D721Med (cell line): ENCODE measurements around the gene MAT2A.

Experiments used
- DNase-seq: peaks from one replicate; pipeline ENCODE4 v3.0.0; 2011; ENCODE audit warnings: low spot score; ENCODE audit not compliant: insufficient read length
- FAIRE-seq: peaks from 2 replicates; lab custom pipeline; 2011; peaks lifted over from hg19 to GRCh38; lab: Jason Lieb, UNC
- TF ChIP-seq, protein P1 (sequence below): IDR thresholded peaks from 2 replicates; pipeline ENCODE4 v1.5.1; 2012; ENCODE audit warnings: mild to moderate bottlenecking, control low read depth; ENCODE audit not compliant: insufficient read depth; ENCODE audit errors: missing control alignments

The MAT2A gene

DNA sequence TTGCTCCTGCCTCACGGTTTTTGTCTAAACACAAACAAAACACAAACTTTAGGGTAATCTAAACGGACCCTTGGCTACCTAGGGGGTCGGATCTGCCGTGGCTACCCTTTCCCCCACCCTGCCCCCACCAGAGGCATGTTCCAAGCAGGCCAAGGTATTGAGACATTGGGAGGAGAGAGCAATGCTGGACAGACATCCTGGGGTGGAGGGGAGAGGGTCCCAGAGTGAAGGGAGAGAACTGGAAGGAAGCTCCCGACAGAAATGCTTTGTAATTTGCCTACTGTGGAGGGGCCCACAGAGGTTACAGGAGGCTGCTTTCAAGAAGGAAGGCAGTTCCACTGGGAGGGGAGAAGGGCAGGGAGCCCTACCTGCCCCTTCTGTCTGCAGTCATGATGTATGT lies 13.9 kb upstream of the MAT2A start:
- TF ChIP-seq, protein P1, sequence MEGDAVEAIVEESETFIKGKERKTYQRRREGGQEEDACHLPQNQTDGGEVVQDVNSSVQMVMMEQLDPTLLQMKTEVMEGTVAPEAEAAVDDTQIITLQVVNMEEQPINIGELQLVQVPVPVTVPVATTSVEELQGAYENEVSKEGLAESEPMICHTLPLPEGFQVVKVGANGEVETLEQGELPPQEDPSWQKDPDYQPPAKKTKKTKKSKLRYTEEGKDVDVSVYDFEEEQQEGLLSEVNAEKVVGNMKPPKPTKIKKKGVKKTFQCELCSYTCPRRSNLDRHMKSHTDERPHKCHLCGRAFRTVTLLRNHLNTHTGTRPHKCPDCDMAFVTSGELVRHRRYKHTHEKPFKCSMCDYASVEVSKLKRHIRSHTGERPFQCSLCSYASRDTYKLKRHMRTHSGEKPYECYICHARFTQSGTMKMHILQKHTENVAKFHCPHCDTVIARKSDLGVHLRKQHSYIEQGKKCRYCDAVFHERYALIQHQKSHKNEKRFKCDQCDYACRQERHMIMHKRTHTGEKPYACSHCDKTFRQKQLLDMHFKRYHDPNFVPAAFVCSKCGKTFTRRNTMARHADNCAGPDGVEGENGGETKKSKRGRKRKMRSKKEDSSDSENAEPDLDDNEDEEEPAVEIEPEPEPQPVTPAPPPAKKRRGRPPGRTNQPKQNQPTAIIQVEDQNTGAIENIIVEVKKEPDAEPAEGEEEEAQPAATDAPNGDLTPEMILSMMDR, result no peak
- no peak for DNase-seq
- no peak for FAIRE-seq

DNA sequence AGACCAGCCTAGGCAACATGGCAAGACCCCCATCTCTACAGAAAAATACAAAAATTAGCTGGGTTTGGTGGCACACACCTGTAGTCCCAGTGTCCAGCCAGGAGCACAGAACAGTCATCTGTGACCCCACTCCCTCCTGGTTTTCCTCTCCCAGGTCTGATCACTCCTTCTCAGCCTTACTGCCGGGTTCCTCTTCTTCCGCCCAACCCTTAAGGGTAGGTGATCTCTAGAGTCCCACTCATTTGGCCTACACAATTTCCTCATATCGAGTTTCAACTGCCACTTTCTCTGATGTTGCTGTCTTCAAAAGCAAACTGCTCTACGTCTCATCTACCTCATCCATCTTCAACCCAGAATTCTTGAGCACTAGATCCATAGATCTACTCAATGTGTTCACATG lies 13.4 kb upstream of the MAT2A start:
- no peak for FAIRE-seq
- TF ChIP-seq, protein P1, result no peak
- DNase-seq, result no peak

DNA sequence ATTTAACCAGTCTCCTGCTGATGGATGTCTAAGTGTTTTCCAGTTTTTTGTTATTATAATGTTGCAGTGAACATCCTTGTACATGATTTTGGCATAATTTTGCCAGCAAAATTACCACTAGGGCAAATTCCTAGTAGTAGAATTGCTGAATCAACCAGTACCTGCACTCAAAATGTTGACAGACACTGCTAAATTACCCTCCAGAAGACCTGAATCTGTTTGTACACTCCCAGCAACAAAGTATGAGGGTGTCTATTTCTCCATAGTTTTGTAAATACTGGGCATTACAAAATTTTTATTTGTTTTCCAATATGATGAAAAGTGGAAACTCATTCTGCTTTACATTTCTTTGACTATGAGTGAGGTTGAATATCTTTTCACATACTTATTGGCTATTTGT lies 11.2 kb upstream of the MAT2A start:
- TF ChIP-seq, protein P1, result no peak
- DNase-seq, result no peak
- FAIRE-seq, result no peak

DNA sequence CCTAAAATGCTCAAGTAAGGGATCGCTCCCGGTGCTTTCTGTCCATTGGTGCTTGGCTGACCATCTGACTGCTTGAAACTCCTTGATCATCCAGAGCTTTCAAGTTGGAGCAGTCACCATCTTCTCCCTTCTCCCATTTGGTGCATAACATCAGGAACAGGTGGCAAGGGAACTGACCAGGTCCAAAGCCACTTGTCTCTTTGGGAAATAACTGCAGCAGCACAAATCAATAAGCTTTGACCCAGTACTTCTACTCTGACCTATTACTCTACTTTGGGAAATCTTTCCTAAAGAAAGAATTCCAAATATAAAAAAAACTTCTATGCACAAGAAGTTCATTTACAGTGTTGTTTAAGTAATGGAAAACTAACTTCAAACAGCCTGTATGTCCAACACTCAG lies 10.6 kb upstream of the MAT2A start:
- FAIRE-seq, result no peak
- no peak for DNase-seq
- TF ChIP-seq, protein P1, result no peak

DNA sequence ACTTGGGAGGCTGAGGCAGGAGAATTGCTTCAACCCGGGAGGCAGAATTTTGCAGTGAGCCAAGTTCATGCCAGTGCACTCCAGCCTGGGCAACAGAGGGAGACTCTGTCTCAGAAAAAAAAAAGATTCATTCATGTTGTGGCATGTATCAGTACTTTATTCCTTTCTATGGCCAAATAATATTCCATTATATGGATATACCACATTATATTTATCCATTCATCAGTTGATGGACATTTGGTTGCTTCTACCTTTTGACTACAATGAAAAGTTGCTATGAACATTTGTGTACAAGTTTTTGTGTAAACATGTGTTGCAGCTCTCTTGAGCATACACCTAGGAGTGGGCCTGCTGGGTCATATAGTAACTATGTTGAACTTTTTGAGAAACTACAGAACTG lies 9.2 kb upstream of the MAT2A start:
- DNase-seq, result no peak
- TF ChIP-seq, protein P1, result no peak
- no peak for FAIRE-seq

DNA sequence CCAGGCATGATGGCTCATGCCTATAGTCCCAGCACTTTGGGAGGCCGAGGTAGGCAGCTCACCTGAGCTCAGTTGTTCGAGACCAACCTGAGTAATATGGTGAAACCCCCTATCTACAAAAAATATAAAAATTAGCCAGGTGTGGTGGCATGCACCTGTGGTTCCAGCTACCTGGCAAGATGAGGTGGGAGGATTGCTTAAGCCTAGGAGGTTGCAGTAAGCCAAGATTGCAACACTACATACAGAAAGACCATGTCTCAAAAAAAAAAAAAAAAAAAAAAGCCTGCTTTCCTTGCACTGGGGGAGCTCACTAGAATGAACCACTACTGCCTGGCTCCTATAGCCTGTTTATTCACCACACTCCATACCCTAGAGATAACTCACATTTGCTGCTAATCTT lies 7.4 kb upstream of the MAT2A start:
- no peak for DNase-seq
- no peak for FAIRE-seq
- TF ChIP-seq, protein P1, result no peak

DNA sequence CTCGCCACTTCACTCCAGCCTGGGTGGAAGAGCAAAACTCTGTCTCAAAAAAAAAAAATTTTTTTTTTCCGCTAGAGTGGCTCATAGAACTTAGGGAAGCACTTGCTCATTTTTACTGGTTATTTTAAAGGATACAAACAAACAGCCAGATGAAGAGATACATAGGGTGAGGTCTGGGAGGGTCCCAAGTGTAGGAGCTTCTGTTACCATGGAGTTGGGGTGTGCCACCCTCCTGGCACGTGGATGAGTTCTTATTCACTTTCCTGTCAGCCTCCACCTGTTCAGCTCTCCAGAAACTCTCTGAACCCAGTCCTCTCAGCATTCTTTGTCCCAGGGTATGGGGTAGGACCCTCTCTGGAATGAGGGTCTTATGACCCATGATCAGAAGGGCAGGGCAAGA lies 4.9 kb upstream of the MAT2A start:
- TF ChIP-seq, protein P1, result no peak
- no peak for DNase-seq
- FAIRE-seq, result no peak
